ENCODE results near the gene HSP90B1. TPM values are rescaled to one million over a fixed set of nuclear protein-coding genes. Genes with fewer than 3 reads are reported as not detected.

HSP90B1 gene
- total and polyA plus RNA-seq, 9 of the 15 experiments (the other 6 are each of a cell fraction or from before 2014, with no cell fraction given): 196 to 719 (median 557) TPM

DNA sequence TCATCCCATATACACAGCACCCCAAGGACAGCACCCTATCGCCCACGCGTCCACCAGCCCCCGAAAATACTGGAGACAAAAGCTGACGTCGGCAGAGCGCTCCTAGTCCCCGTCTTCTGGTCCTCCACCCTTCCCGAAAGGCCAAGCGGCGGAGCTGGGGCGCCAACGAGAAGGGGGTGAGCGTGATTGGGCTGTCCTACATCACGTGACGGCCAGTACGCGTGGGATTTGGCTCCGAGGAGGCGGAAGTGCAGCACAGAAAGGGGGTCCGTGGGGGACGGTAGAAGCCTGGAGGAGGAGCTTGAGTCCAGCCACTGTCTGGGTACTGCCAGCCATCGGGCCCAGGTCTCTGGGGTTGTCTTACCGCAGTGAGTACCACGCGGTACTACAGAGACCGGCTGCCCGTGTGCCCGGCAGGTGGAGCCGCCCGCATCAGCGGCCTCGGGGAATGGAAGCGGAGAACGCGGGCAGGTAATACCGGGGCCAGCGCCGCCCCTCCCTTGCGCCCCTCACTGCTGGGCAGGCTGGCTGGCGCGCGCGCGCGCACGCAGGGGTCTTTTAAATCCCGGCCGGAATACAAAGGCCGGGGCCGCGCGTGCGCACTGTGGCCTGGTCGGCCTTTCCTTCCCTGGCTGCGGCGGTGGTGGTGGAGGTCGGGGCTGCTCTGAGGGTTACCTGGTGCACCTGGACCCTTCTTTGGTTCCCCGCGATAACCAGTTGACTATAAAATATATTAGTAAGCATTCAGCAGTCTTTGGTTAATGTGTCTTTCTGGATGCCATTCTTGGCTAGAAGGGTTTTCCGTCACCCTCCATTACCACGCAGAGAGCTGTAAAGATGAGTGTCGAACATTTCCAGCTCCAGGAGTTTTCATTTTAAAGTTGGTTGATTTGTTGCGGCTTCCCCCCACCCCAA, 35.6 kb downstream of the HSP90B1 start, which contains the start of gene TDG (continued):
- 0 out of 2 replicates have a peak, but pooled peaks have one; percentile 21 for TF ChIP-seq E2F5 (CRISPR knock-in tag; IDR thresholded peaks at IDR 0.05)
- TF ChIP-seq, protein P1, sequence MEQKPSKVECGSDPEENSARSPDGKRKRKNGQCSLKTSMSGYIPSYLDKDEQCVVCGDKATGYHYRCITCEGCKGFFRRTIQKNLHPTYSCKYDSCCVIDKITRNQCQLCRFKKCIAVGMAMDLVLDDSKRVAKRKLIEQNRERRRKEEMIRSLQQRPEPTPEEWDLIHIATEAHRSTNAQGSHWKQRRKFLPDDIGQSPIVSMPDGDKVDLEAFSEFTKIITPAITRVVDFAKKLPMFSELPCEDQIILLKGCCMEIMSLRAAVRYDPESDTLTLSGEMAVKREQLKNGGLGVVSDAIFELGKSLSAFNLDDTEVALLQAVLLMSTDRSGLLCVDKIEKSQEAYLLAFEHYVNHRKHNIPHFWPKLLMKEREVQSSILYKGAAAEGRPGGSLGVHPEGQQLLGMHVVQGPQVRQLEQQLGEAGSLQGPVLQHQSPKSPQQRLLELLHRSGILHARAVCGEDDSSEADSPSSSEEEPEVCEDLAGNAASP (IDR thresholded peaks at IDR 0.05): no peak
- TF ChIP-seq CUX1 (CRISPR knock-in tag; IDR thresholded peaks at IDR 0.05): no peak
- no peak for TF ChIP-seq ZNF12 (CRISPR knock-in tag; IDR thresholded peaks at IDR 0.05)
- TF ChIP-seq SMARCE1 (IDR thresholded peaks at IDR 0.05): no peak; the same call in 1 of the 2 replicates
- peak in 1 of 2 experiments; percentile 76; a peak in 2 of 4 replicates for TF ChIP-seq TEAD1 (CRISPR knock-in tag; IDR thresholded peaks at IDR 0.05)
- TF ChIP-seq KHSRP (IDR thresholded peaks at IDR 0.05): no peak
- TF ChIP-seq PRMT5 (CRISPR knock-in tag; IDR thresholded peaks at IDR 0.05): no peak
- TF ChIP-seq ZBTB40 (IDR thresholded peaks at IDR 0.05): peak; percentile 93
- no peak for TF ChIP-seq ZBTB40 (CRISPR knock-in tag; IDR thresholded peaks at IDR 0.05)

Measured in K562 (cell line).